Ascending aorta (tissue), 2 donors: ENCODE results near the gene EIF2B5. TPM values are rescaled to one million over a fixed set of nuclear protein-coding genes. Genes with fewer than 3 reads are reported as not detected.

Source experiments
- DNase-seq, 2 donors: peaks; one replicate each; pipeline ENCODE4 v3.0.0-alpha.2; 2019; ENCODE audit warnings: low spot score in 2 of 2
- H3K27ac ChIP-seq, 2 donors: fragments of 200-600 bp; sonication (generic); one replicate each; pipeline ENCODE4 v1.5.1; 2016 to 2017; ENCODE audit warnings: mild to moderate bottlenecking in 1 of 2
- H3K27me3 ChIP-seq: fragments of 200-600 bp; sonication (generic); one replicate; pipeline ENCODE4 v1.5.1; 2017
- H3K36me3 ChIP-seq, 2 donors: fragments of 200-600 bp; sonication (generic); one replicate each; pipeline ENCODE4 v1.5.1; 2016
- H3K4me1 ChIP-seq, 2 donors: fragments of 200-600 bp; sonication (generic); one replicate each; pipeline ENCODE4 v1.5.1; 2016 to 2017; ENCODE audit warnings: mild to moderate bottlenecking in 1 of 2
- H3K4me3 ChIP-seq, 2 donors: fragments of 200-600 bp; sonication (generic); one replicate each; pipeline ENCODE4 v1.5.1; 2016 to 2017; ENCODE audit warnings: mild to moderate bottlenecking in 1 of 2
- H3K9me3 ChIP-seq, 2 donors: fragments of 200-600 bp; sonication (generic); one replicate each; pipeline ENCODE4 v1.5.1; 2016
- intact Hi-C: fragments of 100-400 bp; cut with DNase I; formaldehyde crosslinking; loops from one replicate; pipeline ENCODE4 v1.15.1; 2023
- total RNA-seq: library from RNA; depleted of rRNA; stranded (reverse); fragments of >200 nt; gene quantifications from one replicate; pipeline ENCODE4 v1.1.0, GENCODE V29; 2016
- TF ChIP-seq, protein P1 (sequence below), 3 experiments: fragments of 200-600 bp in 2 of 3; fragments of 450-650 bp in 1 of 3; sonication (generic) in 2 of 3; IDR thresholded peaks; one replicate each; pipeline ENCODE4 v1.5.1; 2016 to 2019; ENCODE audit warnings: antibody characterized with exemption in 3 of 3, mild to moderate bottlenecking in 1 of 3, moderate library complexity in 1 of 3

Gene EIF2B5
- 24.7 TPM for total RNA-seq

GRCh38 chr3:184135149-184135910 is at the start of gene EIF2B5:
TSS of gene EIF2B5 (plus strand) at chr3:184135358. CDS start at chr3:184135386, 28 bp downstream.
- Histone ChIP-seq H3K27me3 (no peaks in the 10 kb centered on the region), H3K36me3 (peaks cover 5 to 14% of the 10 kb centered on the region in 2 donors)
- intact Hi-C loops: loop anchor here (1.0 to 5.0 kb wide), 5 partner anchors 21 to 164 kb away; partner anchors contain the start of genes ABCC5, ALG3, EEF1AKMT4 and PSMD2

GRCh38 chr3:184085389-184085852 is 49.7 kb upstream of the EIF2B5 start:
- no peaks in the 10 kb centered on the region for H3K36me3 ChIP-seq

More at GRCh38 chr3:184135149-184135910, at the start of gene EIF2B5:
- Histone ChIP-seq H3K9me3 (no peaks in the 10 kb centered on the region), H3K4me3 (peak within 1 kb of the TSS; percentile 74 to 91), H3K4me1 (peaks cover 3 to 9% of the 10 kb centered on the region in 2 donors), H3K27ac (peak within 1 kb of the TSS; percentile 90 to 91)
- TF ChIP-seq, protein P1, sequence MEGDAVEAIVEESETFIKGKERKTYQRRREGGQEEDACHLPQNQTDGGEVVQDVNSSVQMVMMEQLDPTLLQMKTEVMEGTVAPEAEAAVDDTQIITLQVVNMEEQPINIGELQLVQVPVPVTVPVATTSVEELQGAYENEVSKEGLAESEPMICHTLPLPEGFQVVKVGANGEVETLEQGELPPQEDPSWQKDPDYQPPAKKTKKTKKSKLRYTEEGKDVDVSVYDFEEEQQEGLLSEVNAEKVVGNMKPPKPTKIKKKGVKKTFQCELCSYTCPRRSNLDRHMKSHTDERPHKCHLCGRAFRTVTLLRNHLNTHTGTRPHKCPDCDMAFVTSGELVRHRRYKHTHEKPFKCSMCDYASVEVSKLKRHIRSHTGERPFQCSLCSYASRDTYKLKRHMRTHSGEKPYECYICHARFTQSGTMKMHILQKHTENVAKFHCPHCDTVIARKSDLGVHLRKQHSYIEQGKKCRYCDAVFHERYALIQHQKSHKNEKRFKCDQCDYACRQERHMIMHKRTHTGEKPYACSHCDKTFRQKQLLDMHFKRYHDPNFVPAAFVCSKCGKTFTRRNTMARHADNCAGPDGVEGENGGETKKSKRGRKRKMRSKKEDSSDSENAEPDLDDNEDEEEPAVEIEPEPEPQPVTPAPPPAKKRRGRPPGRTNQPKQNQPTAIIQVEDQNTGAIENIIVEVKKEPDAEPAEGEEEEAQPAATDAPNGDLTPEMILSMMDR (IDR thresholded peaks at IDR 0.05): peak in 2 of 3 experiments; percentile 44 to 51
- peak; percentile 71 to 96 for DNase-seq

DNA sequence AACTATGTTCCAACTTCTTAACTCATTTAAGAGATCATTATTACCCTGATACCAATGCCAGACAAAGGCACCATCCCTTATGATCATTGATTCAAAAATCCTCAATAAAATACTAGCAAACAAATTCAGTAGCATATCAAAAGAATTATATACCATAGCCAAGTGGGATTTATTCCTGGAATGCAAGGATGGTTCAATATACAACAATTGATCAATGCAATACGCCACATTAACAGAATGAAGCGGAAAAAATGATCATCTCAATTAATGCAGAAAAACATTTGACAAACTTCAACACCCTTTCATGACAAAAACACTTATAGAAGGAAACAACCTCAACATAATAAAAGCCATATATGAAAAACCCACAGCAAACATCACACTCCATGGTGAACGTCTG is 43.0 kb upstream of the EIF2B5 start:
- Histone ChIP-seq H3K9me3 (peaks cover 4 to 19% of the 10 kb centered on the region in 2 donors), H3K27ac (no peak overlapping the region), H3K27me3 (no peaks in the 10 kb centered on the region), H3K4me1 (no peaks in the 10 kb centered on the region), H3K36me3 (no peaks in the 10 kb centered on the region), H3K4me3 (no peak overlapping the region)
- intact Hi-C loops: no loop called here
- TF ChIP-seq, protein P1 (IDR thresholded peaks at IDR 0.05): no peak
- no peak for DNase-seq

More at GRCh38 chr3:184085389-184085852, 49.7 kb upstream of the EIF2B5 start:
- peaks cover 0 to 5% of the 10 kb centered on the region in 2 donors for H3K9me3 ChIP-seq
- intact Hi-C loops: no loop called here
- TF ChIP-seq, protein P1 (IDR thresholded peaks at IDR 0.05): no peak
- no peak for DNase-seq
- H3K27me3 ChIP-seq: no peaks in the 10 kb centered on the region
- H3K4me1 ChIP-seq: no peaks in the 10 kb centered on the region
- no peak overlapping the region for H3K27ac ChIP-seq
- no peak overlapping the region for H3K4me3 ChIP-seq

DNA sequence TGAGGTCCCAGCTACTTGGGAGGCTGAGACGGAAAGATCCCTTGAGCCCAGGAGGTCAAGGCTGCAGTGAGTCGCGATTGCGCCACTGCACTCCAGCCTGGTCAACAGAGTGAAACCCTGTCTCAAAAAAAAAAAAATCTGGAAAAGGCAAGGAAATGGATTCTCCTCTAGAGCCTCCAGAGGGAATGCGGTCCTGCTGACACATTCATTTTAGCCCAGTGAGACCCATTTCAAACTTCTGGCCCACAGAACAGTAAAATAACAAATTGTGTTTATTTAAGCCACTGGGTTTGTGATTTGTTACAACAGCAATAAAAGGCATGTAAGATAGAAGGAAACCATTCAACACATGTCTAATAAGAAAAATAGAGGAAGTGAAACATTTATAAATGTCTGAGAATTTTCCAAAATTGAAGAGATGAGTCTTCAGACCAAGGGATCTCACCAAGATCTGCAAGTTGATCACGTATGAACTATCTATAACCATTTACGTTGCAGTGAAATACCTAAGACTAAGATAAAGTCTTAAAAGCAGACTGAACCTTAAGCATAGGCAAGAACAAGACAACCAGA is 38.3 kb upstream of the EIF2B5 start, which contains the start of gene HTR3E:
Gene HTR3E, plus strand, starts transcription at position 254 of the 573 bp plus-strand sequence. CDS start 466 bp downstream, outside the sequence.
- no peaks in the 10 kb centered on the region for H3K27me3 ChIP-seq
- H3K36me3 ChIP-seq: no peaks in the 10 kb centered on the region
- H3K9me3 ChIP-seq: peaks cover 0 to 11% of the 10 kb centered on the region in 2 donors
- TF ChIP-seq, protein P1 (IDR thresholded peaks at IDR 0.05): no peak
- H3K4me1 ChIP-seq: no peaks in the 10 kb centered on the region
- H3K4me3 ChIP-seq: no peak within 1 kb of the TSS
- intact Hi-C loops: no loop called here
- DNase-seq: no peak
- no peak within 1 kb of the TSS for H3K27ac ChIP-seq

DNA sequence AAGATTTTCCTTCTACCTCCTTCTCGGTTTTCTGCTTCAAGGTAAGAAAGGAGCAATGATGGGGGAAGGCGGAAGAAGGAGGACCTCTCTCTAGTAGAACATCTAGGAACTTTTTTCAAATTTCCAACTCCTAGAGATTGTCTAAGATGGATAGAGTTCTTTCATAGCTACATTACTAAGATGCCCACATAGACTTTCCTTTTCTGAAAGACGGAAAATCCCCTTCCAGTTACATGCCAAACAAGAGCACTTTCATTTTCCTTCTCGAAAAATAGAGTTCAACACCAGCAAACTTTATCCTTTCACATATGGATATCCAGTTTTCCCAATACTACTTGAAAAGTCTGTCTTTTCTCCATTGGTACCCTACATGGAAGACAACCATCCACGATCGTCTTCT is 37.6 kb upstream of the EIF2B5 start:
- intact Hi-C loops: no loop called here
- Histone ChIP-seq H3K27me3 (no peaks in the 10 kb centered on the region), H3K4me1 (no peaks in the 10 kb centered on the region), H3K9me3 (peaks cover 0 to 5% of the 10 kb centered on the region in 2 donors), H3K4me3 (no peak overlapping the region), H3K36me3 (no peaks in the 10 kb centered on the region), H3K27ac (no peak overlapping the region)
- TF ChIP-seq, protein P1 (IDR thresholded peaks at IDR 0.05): no peak
- no peak for DNase-seq
